HepG2 (cell line): ENCODE data around the gene HTATSF1.

Source experiments
- ARHGAP35 ChIP-seq: sonication (generic); formaldehyde crosslinking; IDR thresholded peaks from 2 replicates; pipeline ENCODE4 v1.9.0; 2022; ENCODE audit warnings: mild to moderate bottlenecking, inconsistent platforms, moderate library complexity, missing genetic modification reagents, borderline replicate concordance
- ATF2 ChIP-seq: sonication (generic); formaldehyde crosslinking; IDR thresholded peaks from 2 replicates; pipeline ENCODE4 v1.4.0; 2020; ENCODE audit warnings: missing genetic modification reagents
- CBX5 ChIP-seq: sonication (generic); formaldehyde crosslinking; IDR thresholded peaks from 2 replicates; pipeline ENCODE4 v1.4.0; 2020; ENCODE audit warnings: missing genetic modification reagents, borderline replicate concordance
- FIP1L1 ChIP-seq: fragments of 200-400 bp; formaldehyde crosslinking; IDR thresholded peaks from 2 replicates; pipeline ENCODE4 v1.6.1; 2018; ENCODE audit warnings: low read depth, mild to moderate bottlenecking, low read length, moderate library complexity, borderline replicate concordance; ENCODE audit not compliant: insufficient read depth
- SATB2 ChIP-seq: sonication (generic); formaldehyde crosslinking; IDR thresholded peaks from 2 replicates; pipeline ENCODE4 v1.5.0; 2020; ENCODE audit warnings: missing genetic modification reagents
- SMAD3 ChIP-seq: sonication (generic); formaldehyde crosslinking; IDR thresholded peaks from 2 replicates; pipeline ENCODE4 v1.4.0; 2020; ENCODE audit warnings: missing genetic modification reagents
- TF ChIP-seq, protein P1 (sequence below): sonication (generic); formaldehyde crosslinking; IDR thresholded peaks from 2 replicates; pipeline ENCODE4 v1.5.0; 2020; ENCODE audit warnings: mild to moderate bottlenecking, missing genetic modification reagents, moderate library complexity

DNA sequence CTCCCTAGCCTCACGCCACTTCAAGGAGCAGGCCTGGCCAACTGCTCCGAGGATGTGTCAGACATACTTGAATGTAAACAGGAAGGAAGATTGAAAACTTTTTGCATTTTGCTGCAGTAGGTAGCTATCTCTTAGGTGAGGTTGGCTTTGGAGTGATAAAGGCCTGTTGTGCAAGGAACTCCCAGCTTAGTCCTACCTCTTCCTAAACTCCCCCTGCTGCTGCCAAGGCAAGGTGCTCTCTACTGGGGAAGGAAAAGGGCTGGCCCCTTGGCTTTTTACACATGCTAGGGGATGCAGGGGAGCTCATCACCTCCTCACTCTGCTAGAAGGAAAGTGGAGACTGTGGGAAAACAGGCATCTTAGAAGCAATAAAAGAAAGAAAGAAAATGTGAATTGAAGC, 20.4 kb upstream of the HTATSF1 start:
- no peak for TF ChIP-seq CBX5 (CRISPR knock-in tag)
- no peak for TF ChIP-seq SATB2 (CRISPR knock-in tag)
- TF ChIP-seq ATF2 (CRISPR knock-in tag), result no peak
- TF ChIP-seq ARHGAP35 (CRISPR knock-in tag), result no peak
- TF ChIP-seq, protein P1, sequence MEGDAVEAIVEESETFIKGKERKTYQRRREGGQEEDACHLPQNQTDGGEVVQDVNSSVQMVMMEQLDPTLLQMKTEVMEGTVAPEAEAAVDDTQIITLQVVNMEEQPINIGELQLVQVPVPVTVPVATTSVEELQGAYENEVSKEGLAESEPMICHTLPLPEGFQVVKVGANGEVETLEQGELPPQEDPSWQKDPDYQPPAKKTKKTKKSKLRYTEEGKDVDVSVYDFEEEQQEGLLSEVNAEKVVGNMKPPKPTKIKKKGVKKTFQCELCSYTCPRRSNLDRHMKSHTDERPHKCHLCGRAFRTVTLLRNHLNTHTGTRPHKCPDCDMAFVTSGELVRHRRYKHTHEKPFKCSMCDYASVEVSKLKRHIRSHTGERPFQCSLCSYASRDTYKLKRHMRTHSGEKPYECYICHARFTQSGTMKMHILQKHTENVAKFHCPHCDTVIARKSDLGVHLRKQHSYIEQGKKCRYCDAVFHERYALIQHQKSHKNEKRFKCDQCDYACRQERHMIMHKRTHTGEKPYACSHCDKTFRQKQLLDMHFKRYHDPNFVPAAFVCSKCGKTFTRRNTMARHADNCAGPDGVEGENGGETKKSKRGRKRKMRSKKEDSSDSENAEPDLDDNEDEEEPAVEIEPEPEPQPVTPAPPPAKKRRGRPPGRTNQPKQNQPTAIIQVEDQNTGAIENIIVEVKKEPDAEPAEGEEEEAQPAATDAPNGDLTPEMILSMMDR, result no peak
- TF ChIP-seq FIP1L1, result no peak
- no peak for TF ChIP-seq SMAD3
